Measurements from ENCODE around the gene CNTN5. TPM values are rescaled to one million over a fixed set of nuclear protein-coding genes. Genes with fewer than 3 reads are reported as not detected.

The CNTN5 gene
- total RNA-seq, 1 experiment from 2014 or later = not detected

- Histone ChIP-seq H4K20me1 (ENCODE audit: control insufficient read depth, insufficient read depth, insufficient read length) (no peaks in the 10 kb centered on the region), H3K79me2 (ENCODE audit: insufficient read depth, low read length) (no peaks in the 10 kb centered on the region), H3K23ac (ENCODE audit: insufficient read length, low read depth, low read length) (no peak overlapping the region), H3K23me2 (ENCODE audit: insufficient read length, low read depth, low read length, poor library complexity, severe bottlenecking) (no peaks in the 10 kb centered on the region), H3T11ph (ENCODE audit: low read length) (no peak overlapping the region), H2BK5ac (ENCODE audit: insufficient read length, low read length) (no peak overlapping the region), H3K27ac (ENCODE audit: insufficient read length, low read depth, low read length) (no peak overlapping the region), H4K91ac (ENCODE audit: insufficient read length, low read depth, low read length) (no peak overlapping the region), H2BK15ac (ENCODE audit: low read depth, low read length) (no peak overlapping the region), H2BK12ac (ENCODE audit: insufficient read length, low read depth, low read length) (no peak overlapping the region), H3K4me1 (ENCODE audit: insufficient read depth, low read length) (no peaks in the 10 kb centered on the region), H2BK120ac (ENCODE audit: low read depth, low read length, poor library complexity, severe bottlenecking) (no peak overlapping the region), H2BK20ac (ENCODE audit: low read depth, low read length, poor library complexity, severe bottlenecking) (no peak overlapping the region), H4K8ac (replicated peaks; ENCODE audit: insufficient read length, low read depth, low read length) (no peak overlapping the region), H4K5ac (ENCODE audit: insufficient read length, low read depth, low read length) (no peak overlapping the region), H3K79me1 (ENCODE audit: insufficient read depth, low read depth, low read length, poor library complexity, severe bottlenecking) (no peaks in the 10 kb centered on the region), H3K27me3 (ENCODE audit: insufficient read depth, low read length) (no peaks in the 10 kb centered on the region), H3K9ac (ENCODE audit: extremely low read depth, insufficient read length, low read length) (no peak overlapping the region), H2AFZ (ENCODE audit: low read length) (no peak overlapping the region), H3K4ac (ENCODE audit: low read depth, low read length) (no peak overlapping the region), H3K56ac (ENCODE audit: insufficient read length, low read depth, low read length) (no peak overlapping the region), H2AK5ac (ENCODE audit: insufficient read length, low read length) (no peak overlapping the region), H3K9me3 (ENCODE audit: control insufficient read depth, low read depth, low read length) (no peaks in the 10 kb centered on the region), H3K18ac (ENCODE audit: insufficient read length, low read depth, low read length) (no peak overlapping the region), H3K14ac (ENCODE audit: insufficient read depth, low read length) (no peak overlapping the region), H3K4me2 (ENCODE audit: insufficient read depth, insufficient read length, low read length) (no peak overlapping the region)
- TF ChIP-seq, protein P1, sequence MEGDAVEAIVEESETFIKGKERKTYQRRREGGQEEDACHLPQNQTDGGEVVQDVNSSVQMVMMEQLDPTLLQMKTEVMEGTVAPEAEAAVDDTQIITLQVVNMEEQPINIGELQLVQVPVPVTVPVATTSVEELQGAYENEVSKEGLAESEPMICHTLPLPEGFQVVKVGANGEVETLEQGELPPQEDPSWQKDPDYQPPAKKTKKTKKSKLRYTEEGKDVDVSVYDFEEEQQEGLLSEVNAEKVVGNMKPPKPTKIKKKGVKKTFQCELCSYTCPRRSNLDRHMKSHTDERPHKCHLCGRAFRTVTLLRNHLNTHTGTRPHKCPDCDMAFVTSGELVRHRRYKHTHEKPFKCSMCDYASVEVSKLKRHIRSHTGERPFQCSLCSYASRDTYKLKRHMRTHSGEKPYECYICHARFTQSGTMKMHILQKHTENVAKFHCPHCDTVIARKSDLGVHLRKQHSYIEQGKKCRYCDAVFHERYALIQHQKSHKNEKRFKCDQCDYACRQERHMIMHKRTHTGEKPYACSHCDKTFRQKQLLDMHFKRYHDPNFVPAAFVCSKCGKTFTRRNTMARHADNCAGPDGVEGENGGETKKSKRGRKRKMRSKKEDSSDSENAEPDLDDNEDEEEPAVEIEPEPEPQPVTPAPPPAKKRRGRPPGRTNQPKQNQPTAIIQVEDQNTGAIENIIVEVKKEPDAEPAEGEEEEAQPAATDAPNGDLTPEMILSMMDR (conservative IDR thresholded peaks at IDR 0.05) = no peak
- no peak for DNase-seq
- no CpG with 5 or more reads among the region's 3 CpGs for WGBS (ENCODE audit: extremely low coverage, insufficient read length, low lambda C conversion rate)
- Mint-ChIP-seq H3K4me1 (no peaks in the 10 kb centered on the region), H3K36me3 (ENCODE audit: insufficient read depth in 1 of 3, low read depth in 3 of 3) (no peaks in the 10 kb centered on the region), H3K9me3 (no peaks in the 10 kb centered on the region), H3K27me3 (ENCODE audit: low read depth) (no peaks in the 10 kb centered on the region), H3K4me3 (no peak overlapping the region), H3K27ac (no peak overlapping the region)
Measured at GRCh38 chr11:99766811-99767210, 746.1 kb downstream of the CNTN5 start.
